ENCODE results near the gene TYW5.
"Not testable (repeated sequence)": the region's sequence is repeated elsewhere in the genome, so short reads cannot be mapped to it uniquely, and the experiment has no call there.

Gene TYW5

GRCh38 chr2:199912553-199913114, 42.7 kb downstream of the TYW5 start:
- DNase-seq = not testable (repeated sequence)

- no peak for DNase-seq
Observed at GRCh38 chr2:199911877-199912161, 43.5 kb downstream of the TYW5 start.

- DNase-seq = peak; percentile 94
Observed at GRCh38 chr2:199911052-199911876, 44.0 kb downstream of the TYW5 start, which contains the start of gene C2orf69. TSS of gene C2orf69 (plus strand) at chr2:199911293. CDS start at chr2:199911439, 146 bp downstream.

- no peak for DNase-seq
Observed at GRCh38 chr2:199910338-199911051, 44.8 kb downstream of the TYW5 start.

GRCh38 chr2:199907008-199907714, 48.1 kb downstream of the TYW5 start:
- DNase-seq = no peak

GRCh38 chr2:199903111-199903510, 52.2 kb downstream of the TYW5 start:
- DNase-seq = no peak

- no peak for DNase-seq
Observed at GRCh38 chr2:199902486-199903110, 52.7 kb downstream of the TYW5 start.

GRCh38 chr2:199901942-199902341, 53.3 kb downstream of the TYW5 start:
- DNase-seq = no peak

- DNase-seq = no peak
Observed at GRCh38 chr2:199896617-199897016, 58.7 kb downstream of the TYW5 start.

- DNase-seq = no peak
Observed at GRCh38 chr2:199895406-199895805, 59.9 kb downstream of the TYW5 start.

- no peak for DNase-seq
Observed at GRCh38 chr2:199883474-199884212, 71.6 kb downstream of the TYW5 start.

- no peak for DNase-seq
Observed at GRCh38 chr2:199882667-199883066, 72.6 kb downstream of the TYW5 start.
